Caki2 (cell line): Measurements from ENCODE around the gene GARS1. TPM values are rescaled to one million over a fixed set of nuclear protein-coding genes. Genes with fewer than 3 reads are reported as not detected.
"Not testable (repeated sequence)": the region's sequence is repeated elsewhere in the genome, so short reads cannot be mapped to it uniquely, and the experiment has no call there.

Experiments
- DNase-seq: peaks from one replicate; pipeline ENCODE4 v3.0.0-alpha.2; 2015; ENCODE audit warnings: low read depth
- in situ Hi-C: cut with HindIII; loops from 2 replicates; pipeline ENCODE4 v1.10.0; 2016; ENCODE audit warnings: low sequenced_read_pairs, low pct_unique_long_range_greater_than_20kb, mixed read lengths
- total RNA-seq: library from RNA; depleted of rRNA; stranded (reverse); fragments of >200 nt; shearing (Covaris generic); gene quantifications from 2 replicates; pipeline ENCODE4 v1.2.3, GENCODE V29; 2014; ENCODE audit warnings: low replicate concordance

GARS1 gene
- total RNA-seq, 1 experiment from 2014 or later = 210 TPM

GRCh38 chr7:30613366-30614325, 19.0 kb downstream of the GARS1 start:
- no peak for DNase-seq
- in situ Hi-C loops = no loop called here

DNA sequence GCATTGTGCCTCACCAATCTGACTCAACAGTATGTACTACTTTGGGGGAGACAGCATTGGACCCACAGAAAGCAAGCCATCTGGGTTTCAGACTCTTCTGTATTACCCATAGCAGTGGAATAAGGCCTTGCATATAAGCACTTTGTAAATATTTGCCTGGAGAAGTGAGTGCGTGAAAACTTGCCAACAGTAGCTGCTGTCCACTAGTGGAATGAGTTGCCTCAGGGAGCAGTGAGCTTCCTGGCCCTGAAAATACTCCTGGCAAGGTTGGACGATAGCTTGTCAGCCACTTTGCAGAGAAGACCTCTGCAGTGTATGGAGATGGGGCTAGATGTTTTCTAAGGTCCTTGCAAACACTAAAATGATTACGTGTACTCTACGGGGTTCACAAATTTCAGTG, 21.6 kb downstream of the GARS1 start:
- in situ Hi-C loops = no loop called here
- no peak for DNase-seq

- in situ Hi-C loops = no loop called here
- no peak for DNase-seq
Measured at GRCh38 chr7:30617359-30617758, 22.7 kb downstream of the GARS1 start.

GRCh38 chr7:30618080-30618676, 23.5 kb downstream of the GARS1 start:
- no peak for DNase-seq
- in situ Hi-C loops = no loop called here

DNA sequence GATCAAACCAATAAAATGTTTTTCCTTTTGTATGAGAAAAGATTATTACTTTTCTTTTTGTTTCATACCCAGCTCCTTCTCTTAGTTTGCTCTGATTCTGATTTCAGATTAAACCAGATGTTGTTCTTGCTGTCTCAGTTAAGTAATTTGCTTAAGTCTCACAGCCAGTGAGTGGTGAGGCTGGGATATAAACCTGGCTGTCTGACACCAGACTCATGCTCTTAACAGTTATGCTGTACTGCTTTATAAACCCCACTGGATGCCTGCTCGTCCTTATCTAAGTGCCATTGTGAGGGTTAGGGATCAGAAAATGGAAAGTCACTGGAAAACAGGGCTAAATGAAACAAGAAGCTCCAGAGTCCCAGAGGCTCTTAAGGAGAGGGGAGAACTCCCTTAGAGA, 24.3 kb downstream of the GARS1 start:
- in situ Hi-C loops = no loop called here
- DNase-seq = no peak

DNA sequence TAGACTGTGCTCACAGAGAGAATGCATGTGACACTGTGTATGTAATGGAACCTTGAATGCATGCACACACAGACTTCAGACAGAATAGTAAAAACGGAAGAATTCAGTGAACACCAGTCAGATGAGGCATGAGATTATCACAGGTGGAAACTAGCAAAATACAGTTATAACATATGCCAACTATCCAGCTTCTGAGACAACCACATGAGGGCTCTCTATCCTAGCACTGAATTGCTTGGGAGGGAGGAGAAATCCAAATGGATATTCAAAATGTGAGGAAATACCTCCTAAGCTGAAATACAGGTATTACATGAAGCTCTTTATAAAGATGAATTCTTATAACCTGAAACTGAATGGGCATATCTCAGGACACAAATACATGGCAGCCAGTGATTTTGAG, 30.6 kb downstream of the GARS1 start:
- in situ Hi-C loops = no loop called here
- no peak for DNase-seq

GRCh38 chr7:30627026-30627425, 32.3 kb downstream of the GARS1 start:
- in situ Hi-C loops = no loop called here
- DNase-seq = no peak

GRCh38 chr7:30630986-30631385, 36.3 kb downstream of the GARS1 start:
- DNase-seq = no peak
- in situ Hi-C loops = no loop called here

DNA sequence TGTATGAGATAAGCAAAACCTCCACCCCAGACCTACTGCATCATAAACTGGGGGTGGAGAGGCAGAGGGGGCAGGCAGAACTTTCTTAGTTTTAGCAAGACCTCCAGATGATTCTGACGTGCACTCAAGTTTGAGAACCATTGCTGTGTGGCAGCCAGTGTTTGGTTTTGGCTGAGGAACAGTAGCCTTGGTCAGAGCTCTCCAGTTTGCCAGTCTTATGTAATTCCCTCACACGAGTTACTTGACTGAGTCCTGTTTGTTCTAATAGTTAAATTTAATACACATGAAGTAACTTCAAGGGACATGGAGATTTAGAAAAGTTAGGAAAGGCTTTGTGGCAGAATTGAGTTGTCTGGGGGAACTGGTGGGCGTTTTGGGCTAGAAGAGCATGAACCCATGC, 38.5 kb downstream of the GARS1 start:
- no peak for DNase-seq
- in situ Hi-C loops = no loop called here

- in situ Hi-C loops = no loop called here
- no peak for DNase-seq
Measured at GRCh38 chr7:30634193-30634626, 39.5 kb downstream of the GARS1 start.

DNA sequence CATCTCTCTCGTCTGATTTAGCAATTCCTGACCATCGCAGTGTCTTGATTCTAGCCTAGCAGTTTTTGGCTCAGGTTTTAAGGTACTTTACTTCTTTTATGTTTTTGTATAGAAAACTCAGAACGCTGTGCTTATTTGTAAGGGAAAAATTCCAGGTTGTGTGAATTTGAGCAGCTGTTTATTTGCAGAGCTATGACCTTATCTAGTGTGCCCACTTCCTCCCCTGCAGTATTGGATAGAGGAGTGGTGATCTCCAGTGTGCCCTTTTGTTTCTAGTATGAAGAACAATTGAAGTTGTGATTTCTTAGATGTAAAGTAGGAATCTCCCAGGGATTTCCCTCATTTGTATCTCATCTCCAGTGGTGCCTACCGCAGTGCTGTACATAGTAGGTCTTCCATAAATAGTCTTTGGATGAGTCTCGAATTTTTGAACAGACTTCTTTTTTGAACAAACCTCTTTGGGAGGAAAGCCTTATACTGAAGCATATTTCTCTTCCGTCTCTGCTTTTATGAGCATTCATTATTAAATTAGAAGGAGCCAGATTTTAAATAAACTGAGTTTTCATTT, 40.0 kb downstream of the GARS1 start:
- DNase-seq = no peak
- in situ Hi-C loops = no loop called here

DNA sequence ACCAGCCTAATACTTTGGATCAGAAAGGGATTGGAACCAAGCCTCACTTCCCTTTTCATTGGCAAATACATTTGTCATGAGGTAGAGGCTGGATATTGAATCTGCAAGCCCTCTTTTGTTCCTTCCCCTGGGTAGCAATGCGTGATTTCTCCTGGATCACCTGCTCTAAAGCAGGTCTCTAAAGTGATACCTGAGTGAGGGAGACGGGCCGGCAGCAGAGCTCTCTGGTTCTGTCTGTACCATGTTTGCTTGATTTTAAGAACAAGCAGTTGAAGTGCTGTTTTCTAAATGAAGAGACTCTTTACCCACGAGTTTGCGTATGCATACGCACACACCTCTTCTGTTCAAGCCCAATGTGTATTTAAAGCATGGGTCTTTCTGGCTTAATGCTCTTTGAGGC, 41.1 kb downstream of the GARS1 start:
- in situ Hi-C loops = no loop called here
- no peak for DNase-seq

DNA sequence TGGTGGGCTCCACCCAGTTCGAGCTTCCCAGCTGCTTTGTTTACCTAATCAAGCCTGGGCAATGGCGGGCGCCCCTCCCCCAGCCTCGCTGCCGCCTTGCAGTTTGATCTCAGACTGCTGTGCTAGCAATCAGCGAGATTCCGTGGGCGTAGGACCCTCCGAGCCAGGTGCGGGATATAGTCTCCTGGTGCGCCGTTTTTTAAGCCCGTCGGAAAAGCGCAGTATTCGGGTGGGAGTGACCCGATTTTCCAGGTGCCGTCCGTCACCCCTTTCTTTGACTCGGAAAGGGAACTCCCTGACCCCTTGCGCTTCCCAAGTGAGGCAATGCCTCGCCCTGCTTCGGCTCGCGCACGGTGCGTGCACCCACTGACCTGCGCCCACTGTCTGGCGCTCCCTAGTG, 47.6 kb downstream of the GARS1 start:
- in situ Hi-C loops, DNase-seq: not testable (repeated sequence)

- in situ Hi-C loops = no loop called here
- no peak for DNase-seq
Measured at GRCh38 chr7:30642789-30643188, 48.1 kb downstream of the GARS1 start.

DNA sequence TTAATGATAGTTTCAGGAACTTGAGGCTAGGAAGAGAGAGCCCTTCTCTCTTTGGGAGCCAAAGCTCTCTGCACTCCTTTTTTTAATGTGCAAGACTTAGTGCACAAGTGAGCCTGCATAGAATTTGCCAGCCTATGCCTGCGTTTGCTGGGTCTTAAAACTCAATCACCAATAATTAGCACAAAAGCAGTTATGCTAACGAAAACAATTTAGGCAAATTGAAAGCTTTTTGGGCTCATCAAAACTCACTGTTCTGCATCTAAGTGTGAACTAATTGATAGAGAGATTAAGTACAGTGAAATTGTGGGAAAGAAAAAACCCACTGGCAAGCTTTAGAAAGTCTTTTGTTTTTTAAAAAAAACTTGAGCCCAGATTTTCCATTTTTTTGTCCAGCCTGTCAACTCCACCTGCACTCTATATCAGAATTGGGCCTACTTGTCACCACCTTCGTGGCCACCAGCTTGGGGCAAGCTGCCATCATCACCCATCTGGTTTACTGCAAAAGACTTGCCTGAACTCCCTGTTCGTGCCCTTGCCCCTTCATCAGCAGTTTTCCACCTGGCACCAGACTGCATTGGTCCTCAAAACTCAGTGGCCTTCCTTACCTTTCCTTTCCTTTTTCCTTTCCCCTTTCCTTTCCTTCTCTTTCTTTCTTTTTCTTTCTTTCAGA, 49.7 kb downstream of the GARS1 start:
- in situ Hi-C loops = no loop called here
- DNase-seq = no peak

DNA sequence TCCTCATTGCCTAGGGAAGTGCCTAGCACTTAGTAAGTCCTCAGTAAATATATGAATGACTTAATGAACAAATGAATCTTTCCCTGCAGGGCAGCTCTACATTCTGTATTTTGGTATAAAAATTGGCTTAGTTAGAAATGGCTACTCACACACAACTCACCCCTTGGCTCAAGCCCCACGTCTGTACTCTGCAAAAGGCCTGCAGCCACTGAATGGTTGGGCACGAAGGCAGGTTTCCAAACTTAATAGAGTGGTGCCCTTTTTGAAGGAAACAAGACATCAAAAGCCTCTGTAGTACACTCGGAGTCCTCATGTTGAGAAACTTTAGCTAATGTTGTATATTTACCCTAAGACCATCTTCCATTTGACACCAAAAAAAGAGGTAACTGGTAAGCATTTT, 51.0 kb downstream of the GARS1 start:
- DNase-seq = no peak
- in situ Hi-C loops = no loop called here

- in situ Hi-C loops = no loop called here
- no peak for DNase-seq
Measured at GRCh38 chr7:30646154-30646553, 51.5 kb downstream of the GARS1 start.

GRCh38 chr7:30647589-30648364, 53.1 kb downstream of the GARS1 start:
- in situ Hi-C loops = no loop called here
- DNase-seq = no peak
